BLaER1 treated with 17β-estradiol and CSF1 and Interleukin-3, amounts not matched to agents 10 nM and 100 nM (cell line): ENCODE results near the gene GNAL.
A peak's percentile ranks its signal among the peaks of the same experiment; 100 is the strongest.

Experiments used
- H3K27ac ChIP-seq, 11 experiments: shearing (Covaris generic); formaldehyde crosslinking; 2 replicates each; pipeline ENCODE4 v1.8.1; 2022
- H3K27me3 ChIP-seq, 11 experiments: shearing (Covaris generic); formaldehyde crosslinking; 2 replicates each; pipeline ENCODE4 v1.8.1; 2022
- H3K36me3 ChIP-seq, 11 experiments: shearing (Covaris generic); formaldehyde crosslinking; 2 replicates each; pipeline ENCODE4 v1.8.1; 2022
- H3K4me1 ChIP-seq, 10 experiments: shearing (Covaris generic); formaldehyde crosslinking; 2 replicates each; pipeline ENCODE4 v1.8.1; 2022
- H3K4me2 ChIP-seq, 11 experiments: shearing (Covaris generic); formaldehyde crosslinking; 2 replicates each; pipeline ENCODE4 v1.8.1; 2022
- H3K4me3 ChIP-seq, 10 experiments: shearing (Covaris generic); formaldehyde crosslinking; 2 replicates each; pipeline ENCODE4 v1.8.1; 2022
- H3K9ac ChIP-seq, 11 experiments: shearing (Covaris generic); formaldehyde crosslinking; 2 replicates each; pipeline ENCODE4 v1.8.1; 2022
- H3K9me3 ChIP-seq, 11 experiments: shearing (Covaris generic); formaldehyde crosslinking; replicated peaks in 1 of 11; 2 replicates each; pipeline ENCODE4 v1.8.1; 2022
- H4K20me1 ChIP-seq, 11 experiments: shearing (Covaris generic); formaldehyde crosslinking; 2 replicates each; pipeline ENCODE4 v1.8.1; 2022
- Cebpa-rat ChIP-seq, 11 experiments: shearing (Covaris generic); IDR thresholded peaks; 2 replicates each; pipeline ENCODE4 v1.8.1; 2022

GNAL gene

DNA sequence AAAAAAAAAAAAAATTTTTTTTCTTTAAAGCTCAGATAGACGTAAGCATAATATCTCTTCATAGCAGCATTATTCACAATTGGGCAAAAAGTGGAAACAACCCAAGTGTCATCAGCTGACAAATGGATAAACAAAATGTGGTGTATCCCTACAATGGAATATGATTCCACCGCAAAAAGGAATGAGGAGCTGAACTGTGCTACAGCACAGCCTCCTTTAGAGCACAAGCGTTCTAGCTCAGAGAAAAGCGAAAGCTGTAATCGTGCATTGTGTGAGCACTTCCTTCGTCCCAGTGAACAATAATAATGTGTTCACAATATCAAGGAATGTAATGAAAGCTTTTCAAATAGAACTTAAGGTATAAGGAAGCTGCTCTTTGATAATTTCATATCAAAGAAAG is 150.5 kb downstream of the GNAL start:
- Histone ChIP-seq H3K4me2 (no peak overlapping the region), H4K20me1 (no peaks in the 10 kb centered on the region), H3K27ac (no peak overlapping the region), H3K9ac (no peak overlapping the region), H3K4me3 (no peak overlapping the region), H3K9me3 (no peaks in the 10 kb centered on the region), H3K27me3 (no peaks in the 10 kb centered on the region), H3K4me1 (peaks cover 0 to 6% (median 0%) of the 10 kb centered on the region in 10 experiments; a peak in 4 of 20 replicates), H3K36me3 (no peaks in the 10 kb centered on the region)
- no peak for TF ChIP-seq Cebpa-rat (IDR thresholded peaks at IDR 0.05)

DNA sequence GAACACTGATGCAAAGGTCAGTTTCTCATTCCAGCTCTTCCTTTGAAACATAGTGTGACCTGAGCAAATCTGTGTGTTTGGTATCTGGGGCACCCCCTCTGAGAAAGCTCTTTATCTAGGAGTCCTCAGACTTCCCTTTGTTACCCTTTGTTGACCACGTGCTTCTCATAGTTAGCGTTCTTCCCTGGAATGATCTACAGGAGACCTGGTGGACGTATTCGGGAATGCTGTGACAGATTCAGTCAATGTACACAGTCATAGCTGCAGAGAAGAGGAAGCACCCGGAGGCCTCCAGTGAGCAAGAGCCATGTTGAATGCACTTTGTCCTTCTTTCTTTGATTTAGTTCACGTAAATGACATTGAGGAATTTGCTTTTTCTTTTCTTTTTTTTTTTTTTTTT is 151.4 kb downstream of the GNAL start:
- H3K27me3 ChIP-seq = no peaks in the 10 kb centered on the region
- no peak overlapping the region for H3K4me3 ChIP-seq
- peaks cover 0 to 9% (median 0%) of the 10 kb centered on the region in 10 experiments; a peak in 5 of 20 replicates for H3K4me1 ChIP-seq
- no peak for TF ChIP-seq Cebpa-rat (IDR thresholded peaks at IDR 0.05)
- H3K9me3 ChIP-seq = no peaks in the 10 kb centered on the region
- H3K36me3 ChIP-seq = no peaks in the 10 kb centered on the region
- no peak overlapping the region for H3K27ac ChIP-seq
- H3K9ac ChIP-seq = no peak overlapping the region
- H3K4me2 ChIP-seq = no peak overlapping the region
- no peaks in the 10 kb centered on the region for H4K20me1 ChIP-seq

DNA sequence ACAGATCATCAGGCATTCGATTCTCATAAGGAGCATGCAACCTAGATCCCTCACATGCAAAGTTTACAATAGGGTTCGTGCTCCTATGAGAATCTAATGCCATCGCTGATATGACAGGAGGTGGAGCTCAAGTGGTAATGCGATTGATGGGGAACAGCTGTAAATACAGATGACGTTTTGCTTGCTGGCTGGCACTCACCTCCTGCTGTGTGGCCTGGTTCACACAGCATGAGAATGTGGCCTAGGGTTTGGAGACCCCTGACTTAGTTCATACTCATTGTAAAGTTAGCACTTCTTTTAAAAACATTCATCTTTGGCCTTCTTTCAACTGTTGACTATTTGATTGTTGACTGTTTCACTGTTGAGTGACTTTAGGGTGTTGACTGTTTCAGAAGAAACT is 153.5 kb downstream of the GNAL start:
- no peaks in the 10 kb centered on the region for H3K9me3 ChIP-seq
- no peaks in the 10 kb centered on the region for H4K20me1 ChIP-seq
- H3K27ac ChIP-seq = no peak overlapping the region
- H3K4me1 ChIP-seq = peaks cover 0 to 6% (median 0%) of the 10 kb centered on the region in 10 experiments; a peak in 4 of 20 replicates
- no peak overlapping the region for H3K9ac ChIP-seq
- no peak for TF ChIP-seq Cebpa-rat (IDR thresholded peaks at IDR 0.05)
- no peak overlapping the region for H3K4me2 ChIP-seq
- H3K27me3 ChIP-seq = no peaks in the 10 kb centered on the region
- no peaks in the 10 kb centered on the region for H3K36me3 ChIP-seq
- H3K4me3 ChIP-seq = no peak overlapping the region

DNA sequence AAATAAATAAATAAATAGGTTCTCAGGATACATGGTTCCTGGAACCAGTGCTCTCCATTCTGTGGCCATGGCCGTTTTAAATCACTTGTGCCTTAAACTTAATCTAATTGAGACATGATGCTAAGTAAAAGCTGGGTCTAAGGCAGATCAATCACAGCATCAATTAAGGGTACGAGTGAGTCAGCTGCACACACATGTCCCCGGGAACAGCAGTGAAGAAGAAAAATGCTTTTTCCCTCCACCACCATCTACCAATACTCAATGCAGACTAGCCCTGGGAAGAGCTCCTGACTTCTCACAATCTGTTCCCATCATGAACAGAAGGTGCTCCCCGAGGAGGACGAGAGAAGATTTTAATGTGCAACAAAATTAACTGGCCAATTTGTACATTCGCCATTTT is 155.4 kb downstream of the GNAL start:
- Histone ChIP-seq H3K9ac (no peak overlapping the region), H3K9me3 (no peaks in the 10 kb centered on the region), H3K4me3 (no peak overlapping the region), H3K4me2 (no peak overlapping the region), H4K20me1 (no peaks in the 10 kb centered on the region), H3K27ac (no peak overlapping the region), H3K4me1 (peaks cover 0 to 10% (median 0%) of the 10 kb centered on the region in 10 experiments; a peak in 6 of 20 replicates), H3K27me3 (no peaks in the 10 kb centered on the region), H3K36me3 (no peaks in the 10 kb centered on the region)
- TF ChIP-seq Cebpa-rat (IDR thresholded peaks at IDR 0.05) = no peak

DNA sequence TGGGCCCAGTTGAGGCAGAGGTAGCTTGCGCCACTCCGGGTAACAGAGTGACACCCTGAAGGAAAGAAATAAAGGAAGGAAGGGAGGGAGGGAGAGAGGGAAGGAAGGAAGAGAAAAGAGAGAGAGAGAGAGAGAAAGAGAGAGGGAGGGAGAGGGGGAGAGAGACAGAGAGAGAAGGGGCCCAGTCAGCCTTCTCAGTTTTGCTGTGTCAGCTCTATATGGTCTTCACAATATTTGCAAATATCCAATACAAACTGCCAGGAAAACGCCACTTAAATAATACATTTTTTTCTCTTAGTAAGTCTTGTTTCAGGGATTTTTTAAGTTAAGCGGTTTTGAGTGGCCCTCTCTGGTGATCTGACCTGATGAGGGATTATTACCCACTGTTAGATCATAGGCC is 156.6 kb downstream of the GNAL start:
- H3K4me2 ChIP-seq = 0 out of 22 replicates have a peak overlapping the region, but pooled peaks of 1 of the 11 experiments have one; percentile 12
- H3K9me3 ChIP-seq = no peaks in the 10 kb centered on the region
- no peak overlapping the region for H3K4me3 ChIP-seq

DNA sequence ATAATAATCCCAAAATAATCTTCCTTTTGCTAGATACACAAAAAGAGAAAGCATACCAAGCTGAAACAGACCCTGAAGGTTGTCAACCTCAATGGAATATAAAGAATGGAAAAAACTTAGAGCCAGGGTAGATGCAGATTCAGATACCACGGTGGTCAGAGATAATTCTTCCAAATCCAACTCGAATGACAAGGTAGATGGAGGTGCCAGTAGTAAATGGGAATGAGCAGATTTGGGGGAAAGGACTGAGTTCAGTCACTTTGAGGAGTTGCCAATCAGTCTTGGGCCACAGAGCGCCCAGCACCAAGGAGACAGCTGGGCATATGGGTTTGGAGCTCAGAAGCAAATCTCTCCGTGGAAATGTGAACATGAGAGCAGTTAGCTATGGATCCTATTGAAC is 158.7 kb downstream of the GNAL start:
- H3K4me3 ChIP-seq = no peak overlapping the region
- TF ChIP-seq Cebpa-rat (IDR thresholded peaks at IDR 0.05) = no peak
- H3K27ac ChIP-seq = no peak overlapping the region
- peaks cover 13 to 24% (median 17%) of the 10 kb centered on the region in 10 experiments for H3K4me1 ChIP-seq
- H3K27me3 ChIP-seq = no peaks in the 10 kb centered on the region
- no peaks in the 10 kb centered on the region for H3K9me3 ChIP-seq
- H4K20me1 ChIP-seq = peaks cover 0 to 15% (median 9%) of the 10 kb centered on the region in 11 experiments; a peak in 14 of 22 replicates
- no peak overlapping the region for H3K9ac ChIP-seq
- H3K36me3 ChIP-seq = no peaks in the 10 kb centered on the region
- no peak overlapping the region for H3K4me2 ChIP-seq

More for the DNA sequence above, 156.6 kb downstream of the GNAL start:
- no peaks in the 10 kb centered on the region for H4K20me1 ChIP-seq
- TF ChIP-seq Cebpa-rat (IDR thresholded peaks at IDR 0.05) = no peak
- H3K27ac ChIP-seq = no peak overlapping the region
- no peaks in the 10 kb centered on the region for H3K36me3 ChIP-seq
- H3K4me1 ChIP-seq = peaks cover 8 to 22% (median 12%) of the 10 kb centered on the region in 10 experiments; a peak in 19 of 20 replicates
- H3K9ac ChIP-seq = no peak overlapping the region
- no peaks in the 10 kb centered on the region for H3K27me3 ChIP-seq

DNA sequence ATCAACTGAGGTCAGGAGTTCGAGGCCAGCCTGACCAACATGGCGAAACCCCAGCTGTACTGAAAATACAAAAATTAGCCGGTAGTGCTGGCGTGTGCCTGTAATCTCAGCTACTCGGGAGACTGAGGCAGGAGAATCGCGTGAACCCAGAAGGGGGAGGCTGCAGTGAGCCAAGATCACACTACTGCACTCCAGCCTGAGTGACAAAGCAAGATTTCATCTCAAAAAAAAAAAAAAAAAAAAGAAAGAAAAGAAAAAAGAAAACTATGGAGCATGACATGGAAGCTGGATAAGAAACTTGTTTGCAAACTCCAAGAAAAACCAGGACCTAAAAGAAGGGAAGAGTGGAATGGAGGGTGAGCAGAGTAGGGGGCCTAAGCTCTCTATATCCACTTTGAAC is 160.2 kb downstream of the GNAL start:
- no peak overlapping the region for H3K4me3 ChIP-seq
- H3K27ac ChIP-seq = no peak overlapping the region
- H3K36me3 ChIP-seq = peaks cover 0 to 14% (median 4%) of the 10 kb centered on the region in 11 experiments; a peak in 9 of 22 replicates
- H3K4me2 ChIP-seq = peak overlapping the region in 6 of 11 experiments; percentile 79 to 94 (median 85); a peak in 10 of 22 replicates
- peaks cover 25 to 39% (median 28%) of the 10 kb centered on the region in 10 experiments for H3K4me1 ChIP-seq
- peaks cover 8 to 29% (median 23%) of the 10 kb centered on the region in 11 experiments; a peak in 17 of 22 replicates for H4K20me1 ChIP-seq
- TF ChIP-seq Cebpa-rat (IDR thresholded peaks at IDR 0.05) = no peak
- no peak overlapping the region for H3K9ac ChIP-seq
- H3K27me3 ChIP-seq = no peaks in the 10 kb centered on the region
- H3K9me3 ChIP-seq = no peaks in the 10 kb centered on the region

DNA sequence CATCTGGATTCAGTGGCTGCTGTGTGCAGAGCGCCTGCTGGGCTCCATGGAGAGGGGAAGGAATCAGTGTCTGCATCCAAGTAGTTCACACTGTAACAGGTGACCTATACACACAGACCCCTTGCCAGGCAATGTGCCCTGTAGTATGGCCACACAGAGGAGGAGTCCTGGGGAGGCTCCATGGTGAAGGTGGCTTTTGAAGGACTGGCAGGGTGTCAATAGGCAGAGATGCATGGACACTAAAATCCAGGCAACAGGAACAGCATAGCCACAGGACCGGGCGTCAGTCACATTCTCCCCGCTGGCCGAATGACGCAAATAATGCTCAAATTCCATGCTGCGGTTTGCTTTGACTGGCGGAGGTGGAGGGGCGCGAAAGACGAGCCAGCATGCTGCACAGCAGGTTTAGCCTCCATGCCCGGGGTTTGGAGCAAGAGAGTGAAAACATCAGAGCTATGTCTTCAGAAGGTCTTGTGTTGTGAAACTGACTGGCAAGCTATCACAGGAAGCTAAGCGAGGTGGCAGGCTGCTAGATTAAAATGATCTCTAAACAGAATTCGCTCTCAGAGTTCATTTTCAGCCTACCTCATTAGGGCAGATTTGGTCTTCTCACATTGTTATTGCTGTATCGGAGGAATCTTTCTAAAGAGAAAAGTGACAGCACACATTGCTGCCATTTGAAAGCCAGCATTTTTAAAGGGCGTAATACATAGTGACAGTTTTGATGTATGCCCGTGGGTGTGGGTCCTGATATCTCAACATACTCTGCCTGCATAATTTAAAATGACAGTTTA is 161.0 kb downstream of the GNAL start:
- no peaks in the 10 kb centered on the region for H3K27me3 ChIP-seq
- peak overlapping the region; percentile 75 to 99 (median 88) for H3K4me3 ChIP-seq
- H3K4me1 ChIP-seq = peaks cover 25 to 47% (median 32%) of the 10 kb centered on the region in 10 experiments
- peaks cover 3 to 21% (median 9%) of the 10 kb centered on the region in 11 experiments; a peak in 11 of 22 replicates for H3K36me3 ChIP-seq
- H4K20me1 ChIP-seq = peaks cover 8 to 36% (median 30%) of the 10 kb centered on the region in 11 experiments; a peak in 17 of 22 replicates
- H3K9ac ChIP-seq = peak overlapping the region; percentile 91 to 97 (median 94); a peak in 20 of 22 replicates
- peak overlapping the region; percentile 70 to 97 (median 85) for H3K4me2 ChIP-seq
- no peaks in the 10 kb centered on the region for H3K9me3 ChIP-seq
- peak overlapping the region; percentile 85 to 96 (median 93); a peak in 20 of 22 replicates for H3K27ac ChIP-seq
- peak in 5 of 11 experiments; percentile 13 to 61 (median 31); a peak in 4 of 22 replicates for TF ChIP-seq Cebpa-rat (IDR thresholded peaks at IDR 0.05)

DNA sequence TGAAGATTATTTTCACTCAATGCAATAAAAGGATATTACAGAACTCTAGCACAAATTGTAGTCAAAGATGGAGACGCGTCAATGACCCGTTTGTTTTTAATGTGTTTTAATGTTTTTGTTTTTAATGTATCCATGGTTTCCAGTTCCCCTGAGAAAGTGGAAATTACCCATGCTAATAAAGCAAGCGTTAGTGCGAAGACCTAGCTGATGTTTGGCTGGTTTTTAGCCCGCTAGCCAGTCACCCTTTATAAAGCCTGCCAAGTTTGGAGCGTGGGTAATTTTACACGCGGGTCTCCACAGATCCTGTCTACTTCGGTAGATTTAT is 161.7 kb downstream of the GNAL start:
- TF ChIP-seq Cebpa-rat (IDR thresholded peaks at IDR 0.05) = no peak
- Histone ChIP-seq H3K9me3 (no peaks in the 10 kb centered on the region), H3K9ac (peak overlapping the region; percentile 91 to 97 (median 94)), H4K20me1 (peaks cover 8 to 37% (median 31%) of the 10 kb centered on the region in 11 experiments; a peak in 17 of 22 replicates), H3K27me3 (no peaks in the 10 kb centered on the region), H3K4me1 (peaks cover 25 to 48% (median 31%) of the 10 kb centered on the region in 10 experiments), H3K4me2 (peak overlapping the region; percentile 70 to 97 (median 85)), H3K4me3 (peak overlapping the region; percentile 75 to 99 (median 88)), H3K27ac (peak overlapping the region; percentile 85 to 96 (median 93)), H3K36me3 (peaks cover 5 to 25% (median 9%) of the 10 kb centered on the region in 11 experiments; a peak in 11 of 22 replicates)
